Amniotic stem cell (primary cell): ENCODE results near the gene HPN.
"Not testable (repeated sequence)": the region's sequence is repeated elsewhere in the genome, so short reads cannot be mapped to it uniquely, and the experiment has no call there.

Experiments
- DNase-seq: peaks from one replicate; lab custom pipeline; 2025; lab: John Stamatoyannopoulos, UW

Gene HPN

DNA sequence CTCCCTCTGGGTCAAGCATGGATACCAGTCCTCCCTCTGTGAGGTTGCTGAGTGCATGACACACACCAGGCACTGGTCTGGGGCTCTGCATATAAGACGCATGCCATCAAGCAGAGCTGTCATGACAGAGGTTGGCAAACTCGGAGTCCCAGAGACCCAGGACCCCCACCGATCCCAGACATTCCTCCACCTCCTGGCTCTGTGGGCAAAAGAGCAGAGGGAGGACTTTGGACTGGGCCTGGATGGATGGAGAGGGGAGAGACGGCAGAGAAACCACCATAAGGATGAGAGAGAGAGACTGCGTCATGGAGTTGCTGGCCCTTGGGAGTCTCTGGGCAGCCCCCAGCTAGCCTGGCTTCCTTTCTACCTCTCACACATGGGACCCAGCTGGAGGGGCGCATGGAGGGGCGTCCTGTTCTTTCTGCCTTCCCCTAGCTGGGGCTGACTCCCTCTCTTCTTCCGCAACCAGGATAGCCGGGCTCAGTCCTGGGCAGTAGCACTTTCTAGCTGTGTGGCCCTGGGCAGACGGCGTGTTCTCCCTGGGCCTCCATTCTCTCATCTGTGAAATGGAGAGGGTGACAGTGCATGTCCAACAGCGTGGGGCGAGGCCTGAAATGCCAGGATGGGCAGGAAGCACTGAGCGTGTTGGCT is 1.6 kb downstream of the HPN start:
- no peak for DNase-seq

DNA sequence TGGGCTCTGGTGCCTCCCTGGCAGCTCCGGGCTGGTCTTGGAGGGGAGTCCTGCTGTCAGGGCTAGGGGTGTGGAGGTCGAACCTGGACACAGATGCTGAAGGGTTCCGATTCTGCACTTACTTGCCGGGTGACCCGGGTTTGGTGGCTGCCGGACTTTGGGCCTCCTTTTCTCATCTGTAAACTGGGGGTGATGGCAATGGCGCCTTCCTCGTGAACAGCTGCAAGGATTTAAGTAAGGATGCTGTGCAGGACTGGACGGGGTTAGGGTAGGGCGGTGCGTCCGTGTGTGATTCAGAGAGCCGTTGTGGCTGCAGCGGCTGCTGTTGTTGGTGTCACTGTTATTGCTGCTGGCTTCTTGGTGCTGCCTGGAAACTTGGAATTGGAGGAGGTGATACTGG is 2.4 kb downstream of the HPN start:
- DNase-seq: no peak

DNA sequence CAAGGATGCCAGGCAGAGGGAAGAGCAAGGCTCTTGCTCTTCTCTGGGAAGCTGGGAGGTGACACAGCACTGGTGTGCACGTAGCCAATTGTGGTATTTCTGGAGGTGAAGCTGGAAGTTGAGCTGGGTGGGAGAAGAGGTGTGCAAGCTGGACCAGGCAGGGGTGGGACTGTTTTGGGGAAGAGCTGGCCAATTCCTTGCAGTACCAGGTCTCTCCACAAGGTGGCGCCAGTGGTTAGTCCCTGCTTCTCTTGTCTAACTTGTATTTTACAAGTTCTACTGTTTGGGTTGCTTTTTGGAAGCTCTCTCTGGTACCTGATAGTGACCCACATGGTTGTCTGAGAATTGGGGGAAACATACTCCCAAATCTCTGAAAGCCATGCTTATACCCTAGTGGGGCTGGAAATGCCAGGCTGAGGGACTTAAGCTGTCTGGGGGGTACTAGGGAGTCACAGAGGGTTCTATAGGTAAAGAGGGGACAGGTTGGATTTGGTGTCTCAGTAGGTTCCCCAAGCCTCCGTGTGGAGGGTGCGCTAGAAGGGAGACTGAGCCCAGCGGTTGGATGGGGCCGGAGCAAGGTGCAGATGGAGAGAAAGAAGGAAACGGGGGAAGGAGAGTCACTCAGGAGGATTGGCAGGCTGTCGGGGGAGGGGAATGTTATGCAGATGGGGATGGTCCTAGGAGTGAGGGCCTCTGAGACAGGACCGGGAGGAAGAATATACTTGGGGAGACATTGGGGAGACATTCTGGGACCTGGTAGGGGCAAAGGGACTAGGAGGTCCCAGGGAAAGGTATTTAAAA is 3.0 kb downstream of the HPN start:
- DNase-seq: no peak

DNA sequence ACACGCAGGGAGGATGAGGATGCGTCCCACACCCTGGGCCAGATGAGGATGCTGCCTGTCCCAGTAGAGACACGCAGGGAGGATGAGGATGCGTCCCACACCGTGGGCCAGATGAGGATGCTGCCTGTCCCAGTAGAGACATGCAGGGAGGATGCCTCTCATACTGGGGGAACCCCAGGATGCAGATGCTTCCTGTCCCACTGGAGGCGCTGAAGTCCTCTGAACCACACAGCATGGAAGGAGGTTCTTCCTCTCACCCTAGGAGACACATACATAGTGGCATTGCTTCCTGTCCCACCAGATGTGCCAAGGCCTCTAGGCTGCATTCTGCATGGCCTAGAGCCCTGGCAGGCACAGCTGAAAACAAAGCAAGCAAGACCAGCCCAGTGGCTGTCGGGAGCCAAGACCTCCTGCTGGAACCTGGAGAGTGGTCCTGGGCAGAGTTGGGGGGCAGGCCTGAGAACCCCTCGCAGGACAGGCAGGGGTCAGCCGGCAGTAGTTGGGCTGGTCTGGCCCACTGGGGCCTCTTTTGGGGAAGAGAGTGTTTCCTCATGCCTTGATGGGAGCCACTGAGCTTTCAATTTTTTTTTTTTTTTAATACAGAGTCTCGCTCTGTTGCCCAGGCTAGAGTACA is 4.3 kb downstream of the HPN start:
- DNase-seq: no peak

DNA sequence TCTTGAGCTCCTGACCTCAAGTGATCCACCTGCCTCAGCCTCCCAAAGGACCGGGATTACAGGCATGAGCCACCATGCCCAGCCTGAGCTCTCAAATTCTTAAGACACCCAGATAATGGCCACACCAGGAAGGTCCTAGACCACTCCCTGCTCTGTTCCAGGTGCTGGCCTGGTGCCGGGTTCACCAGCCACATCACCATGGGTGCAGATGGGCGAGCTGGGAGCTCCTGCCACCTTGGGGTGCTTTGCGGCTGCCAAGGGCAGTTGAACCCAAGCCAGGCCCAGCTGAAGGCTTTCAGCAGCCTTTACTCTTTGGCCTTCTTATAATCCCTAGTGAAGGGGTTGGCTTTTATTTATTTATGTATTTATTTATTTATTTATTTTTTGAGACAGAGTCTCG is 4.9 kb downstream of the HPN start:
- DNase-seq: no peak

DNA sequence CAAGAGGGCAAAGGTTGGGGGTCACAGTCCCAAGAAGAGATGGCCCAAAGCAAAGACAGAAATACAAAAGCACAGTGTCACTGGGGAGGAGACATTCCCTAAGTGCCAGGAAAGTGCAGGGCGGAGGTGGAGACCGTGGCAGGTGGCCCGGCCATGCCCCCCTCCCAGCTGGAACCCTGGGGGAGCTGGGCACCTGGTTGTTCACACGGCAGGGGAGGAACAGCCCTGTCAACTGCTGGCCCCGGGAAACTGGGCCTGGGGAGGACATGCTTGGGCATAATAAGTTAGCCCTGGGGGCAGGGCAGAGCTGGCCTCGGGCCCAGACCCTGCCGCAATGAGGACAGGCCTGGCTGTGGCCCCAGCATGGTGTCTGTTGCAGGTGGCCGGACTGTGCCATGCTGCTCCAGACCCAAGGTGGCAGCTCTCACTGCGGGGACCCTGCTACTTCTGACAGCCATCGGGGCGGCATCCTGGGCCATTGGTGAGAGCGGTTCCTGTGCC is 7.4 kb downstream of the HPN start:
- no peak for DNase-seq

DNA sequence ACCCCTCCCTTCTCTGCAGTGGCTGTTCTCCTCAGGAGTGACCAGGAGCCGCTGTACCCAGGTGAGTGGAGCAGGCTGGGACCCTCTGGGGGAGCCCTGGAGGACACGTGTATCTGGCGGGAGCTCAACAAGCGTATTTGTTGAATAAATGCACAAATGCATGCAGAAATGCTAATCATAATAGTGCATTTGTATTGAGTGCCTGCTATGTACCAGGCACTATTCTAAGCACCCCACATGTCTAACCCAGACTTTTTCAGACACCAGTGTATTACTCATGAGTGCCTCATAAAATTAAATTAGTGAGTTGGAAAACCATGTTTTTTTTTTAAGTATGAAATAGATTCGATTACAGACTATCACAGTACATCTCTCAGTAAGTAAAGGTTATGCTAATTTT is 7.9 kb downstream of the HPN start:
- DNase-seq: no peak

DNA sequence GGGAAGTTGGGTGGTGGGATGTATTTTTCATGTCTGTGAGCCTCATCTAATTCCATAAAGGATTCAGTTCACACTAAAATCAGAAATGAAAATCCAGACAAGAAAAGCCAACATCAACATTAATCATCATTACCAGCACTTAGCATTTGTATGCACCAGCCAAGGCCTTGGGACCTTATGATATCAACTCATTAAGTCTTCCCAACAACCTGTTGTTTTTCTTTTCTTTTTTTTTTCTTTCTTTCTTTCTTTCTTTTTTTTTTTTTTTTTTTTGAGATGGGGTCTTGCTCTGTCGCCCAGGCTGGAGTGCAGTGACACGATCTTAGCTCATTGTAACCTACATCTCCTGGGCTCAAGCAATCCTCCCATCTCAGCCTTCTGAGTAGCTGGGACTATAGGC is 9.1 kb downstream of the HPN start:
- DNase-seq: not testable (repeated sequence)

DNA sequence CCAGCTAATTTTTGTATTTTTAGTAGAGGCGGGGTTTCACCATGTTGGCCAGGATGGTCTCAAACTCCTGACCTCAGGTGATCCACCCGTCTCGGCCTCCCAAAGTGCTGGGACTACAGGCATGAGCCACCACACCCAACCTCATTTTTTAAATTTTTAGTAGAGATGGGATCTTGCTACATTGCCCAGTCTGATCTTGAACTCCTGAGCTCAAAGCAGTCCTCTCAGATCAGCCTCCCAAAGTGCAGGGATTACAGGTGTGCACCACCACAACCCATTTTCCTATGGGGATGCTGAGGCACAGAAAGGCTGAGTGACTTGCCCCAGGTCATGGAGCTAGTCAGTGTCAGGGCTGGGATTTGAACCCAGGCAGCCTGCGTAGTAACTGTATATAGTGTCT is 9.7 kb downstream of the HPN start:
- DNase-seq: not testable (repeated sequence)

DNA sequence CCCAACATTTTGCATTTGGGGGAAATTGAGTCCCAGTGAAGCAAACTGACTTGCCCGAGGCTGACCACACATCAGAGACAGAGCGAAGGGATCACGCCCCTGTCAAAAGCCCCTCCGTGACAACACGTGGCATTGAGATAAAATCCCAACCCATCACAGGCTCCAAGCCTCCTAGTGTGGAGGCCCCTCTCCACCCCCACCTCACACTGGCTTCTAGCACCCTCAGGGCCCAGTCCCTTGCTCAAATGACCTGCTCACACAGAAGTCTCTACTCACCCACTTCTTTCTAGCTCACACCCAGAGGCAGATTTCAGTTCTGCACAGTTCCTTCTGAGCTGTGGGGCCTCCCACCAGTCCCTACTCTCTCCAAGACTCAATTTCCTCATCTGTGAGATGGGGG is 10.3 kb downstream of the HPN start:
- DNase-seq: no peak

DNA sequence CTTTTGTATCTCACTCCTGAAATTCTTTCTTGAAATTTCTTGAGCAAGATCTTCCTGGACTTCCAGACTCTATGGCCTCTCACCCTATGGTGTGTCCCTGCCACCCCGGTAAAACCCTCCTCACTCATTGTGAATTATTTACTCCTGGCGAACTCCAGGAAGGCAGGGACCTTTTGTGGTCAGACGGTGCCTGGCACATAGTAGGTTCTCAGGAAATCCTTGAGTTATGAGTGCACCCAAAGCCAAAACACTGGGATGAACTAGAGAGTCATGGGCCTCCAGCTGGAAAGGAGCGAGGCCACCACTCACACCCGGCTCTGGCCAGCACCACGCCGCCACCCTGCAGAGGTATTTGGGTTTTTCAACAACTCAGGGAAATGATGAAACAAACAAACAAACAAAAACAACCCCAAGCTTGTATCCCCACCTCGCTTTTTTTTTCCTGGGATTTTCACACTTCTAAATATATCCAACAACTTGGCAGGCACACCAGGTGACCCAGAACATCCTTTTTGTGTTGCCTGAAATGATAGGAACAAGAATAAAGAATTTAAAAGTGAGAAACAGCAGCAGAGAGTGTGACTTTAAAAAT is 11.2 kb downstream of the HPN start:
- DNase-seq: no peak

DNA sequence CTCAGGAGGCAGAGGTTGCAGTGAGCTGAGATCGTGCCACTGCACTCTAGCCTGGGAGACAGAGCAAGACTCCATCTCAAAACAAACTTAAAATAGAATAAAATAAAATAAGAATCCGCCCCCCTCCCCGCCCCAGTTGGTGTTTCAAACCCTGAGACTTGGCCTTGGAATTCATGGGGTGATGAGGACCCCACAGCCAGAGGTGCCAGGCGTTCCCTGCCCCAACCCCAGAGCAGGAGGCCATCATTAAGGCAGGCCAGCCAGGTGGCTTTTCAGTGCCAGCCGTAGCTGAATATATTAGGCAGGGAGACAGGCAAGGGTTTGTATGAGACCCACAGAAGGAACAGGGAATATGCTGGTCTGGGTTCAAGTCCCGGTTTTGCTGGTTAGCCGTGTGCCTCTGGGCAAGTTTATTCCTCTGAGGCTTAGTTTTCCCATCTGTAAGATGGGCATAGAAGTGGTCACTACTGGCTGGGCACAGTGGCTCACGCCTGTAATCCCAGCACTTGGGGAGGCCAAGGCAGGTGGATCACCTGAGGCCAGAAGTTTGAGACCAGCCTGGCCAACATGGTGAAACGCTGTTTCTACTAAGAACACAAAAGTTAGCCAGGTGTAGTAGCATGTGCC is 12.3 kb downstream of the HPN start:
- DNase-seq: no peak

DNA sequence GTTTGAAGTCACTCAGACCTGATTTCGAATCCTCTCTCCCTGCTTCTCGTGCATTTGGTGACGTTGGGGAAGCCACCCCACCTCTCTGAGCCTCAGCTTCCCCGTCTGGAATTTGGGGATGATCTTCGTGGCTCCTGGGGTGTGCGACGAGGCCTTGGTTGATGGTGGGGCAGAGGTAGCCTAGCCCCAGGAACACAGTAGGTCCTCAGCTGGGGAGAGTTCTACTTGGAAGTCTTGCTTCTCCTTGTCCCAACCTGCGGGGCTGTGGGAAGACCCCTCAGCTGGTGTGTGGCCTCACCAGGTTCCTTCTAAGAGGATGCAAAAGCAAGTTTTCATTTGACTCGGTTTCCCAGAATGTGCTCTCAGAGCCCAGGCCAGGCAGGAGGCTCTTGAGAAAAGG is 13.1 kb downstream of the HPN start:
- DNase-seq: no peak

DNA sequence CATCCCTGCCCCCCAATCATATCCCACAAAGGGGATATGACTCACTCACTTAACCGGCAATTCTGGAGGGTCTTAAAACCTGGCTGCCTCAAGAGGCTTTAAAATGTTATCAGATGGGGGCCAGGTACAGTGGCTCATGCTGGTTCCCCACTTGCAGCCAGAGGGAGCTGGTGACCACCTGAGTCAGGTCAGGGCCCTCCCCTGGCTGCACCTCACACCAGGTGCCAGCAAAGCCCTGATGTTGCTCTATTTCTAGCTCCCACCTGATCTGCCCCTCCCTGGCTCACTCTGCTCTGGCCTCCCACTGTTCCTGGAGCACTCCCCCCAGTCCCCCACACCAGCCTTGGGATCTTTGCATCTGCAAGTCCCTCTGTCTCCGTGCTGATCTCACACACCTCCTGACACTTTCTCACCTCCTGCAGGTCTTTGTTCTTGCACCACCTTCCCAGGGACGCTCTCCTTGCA is 14.2 kb downstream of the HPN start:
- no peak for DNase-seq

DNA sequence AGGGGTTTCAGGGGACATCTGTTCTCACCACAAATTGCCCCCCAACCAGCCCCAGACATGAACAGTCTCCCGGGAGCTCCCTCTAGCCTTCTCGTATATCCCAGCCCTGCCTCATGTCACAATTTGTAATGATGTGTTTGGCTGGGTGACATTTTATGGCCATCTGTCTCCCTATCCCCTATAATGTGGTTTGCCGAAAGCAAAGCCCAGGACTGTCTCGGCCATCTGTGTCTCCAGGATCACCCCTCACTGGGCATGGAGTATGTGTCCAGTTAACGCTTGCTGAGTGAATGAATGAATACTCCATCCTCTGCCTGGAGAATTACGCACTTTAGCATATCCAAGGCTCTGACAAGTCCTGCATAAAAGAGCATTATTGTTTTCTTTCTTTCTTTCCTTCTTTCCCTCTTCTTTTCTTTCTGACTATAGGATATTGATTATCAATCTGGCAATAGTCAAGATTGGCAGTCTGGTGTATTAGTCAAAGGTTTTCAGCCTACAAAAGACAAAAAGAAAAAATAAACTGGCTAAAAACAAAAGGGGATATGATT is 15.1 kb downstream of the HPN start:
- DNase-seq: no peak

DNA sequence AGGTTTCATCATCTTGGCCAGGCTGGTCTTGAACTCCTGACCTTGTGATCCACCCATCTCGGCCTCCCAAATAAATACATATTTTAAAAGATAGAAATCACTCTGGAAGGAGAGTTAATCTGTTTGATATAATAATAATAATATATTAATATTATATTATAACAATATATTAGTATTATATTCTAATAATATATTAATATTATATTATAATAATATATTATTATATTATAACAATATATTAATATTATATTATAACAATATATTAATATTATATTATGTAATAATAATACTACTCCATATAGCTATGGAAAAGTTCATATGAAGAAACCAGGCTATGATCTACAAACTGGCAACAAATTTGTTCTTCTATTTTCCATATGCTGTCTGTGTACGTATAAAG is 16.8 kb downstream of the HPN start:
- DNase-seq: no peak

DNA sequence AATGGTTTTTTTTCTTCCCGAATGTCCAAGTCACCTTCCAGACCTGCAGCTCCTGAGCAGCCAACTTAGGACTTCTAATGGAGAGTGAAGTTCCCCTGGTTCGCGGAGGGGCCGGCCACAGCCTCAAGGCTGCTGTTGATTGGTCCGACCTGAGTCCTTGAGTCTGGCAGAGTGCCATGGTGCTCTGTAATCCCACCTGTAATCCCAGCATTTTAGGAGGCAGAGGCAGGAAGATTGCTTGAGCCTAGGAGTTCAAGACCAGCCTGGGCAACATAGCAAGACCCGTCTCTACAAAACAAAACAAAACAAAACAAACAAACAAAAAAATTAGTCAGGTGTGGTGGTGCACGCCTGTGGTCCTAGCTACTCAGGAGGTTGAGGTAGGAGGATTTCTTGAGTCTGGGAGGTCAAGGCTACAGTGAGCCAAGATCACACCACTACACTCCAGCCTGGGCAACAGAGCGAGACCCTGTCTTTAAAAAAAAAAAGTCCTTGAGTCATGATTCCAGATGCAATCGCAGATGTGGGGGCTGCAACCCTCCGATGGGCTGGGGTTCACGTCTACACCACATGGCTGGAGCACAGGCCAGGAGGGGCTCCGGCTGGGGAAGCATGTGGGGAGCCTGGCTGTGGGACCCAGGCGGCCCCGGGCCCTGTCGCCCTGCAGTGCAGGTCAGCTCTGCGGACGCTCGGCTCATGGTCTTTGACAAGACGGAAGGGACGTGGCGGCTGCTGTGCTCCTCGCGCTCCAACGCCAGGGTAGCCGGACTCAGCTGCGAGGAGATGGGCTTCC is 17.7 kb downstream of the HPN start:
- no peak for DNase-seq

DNA sequence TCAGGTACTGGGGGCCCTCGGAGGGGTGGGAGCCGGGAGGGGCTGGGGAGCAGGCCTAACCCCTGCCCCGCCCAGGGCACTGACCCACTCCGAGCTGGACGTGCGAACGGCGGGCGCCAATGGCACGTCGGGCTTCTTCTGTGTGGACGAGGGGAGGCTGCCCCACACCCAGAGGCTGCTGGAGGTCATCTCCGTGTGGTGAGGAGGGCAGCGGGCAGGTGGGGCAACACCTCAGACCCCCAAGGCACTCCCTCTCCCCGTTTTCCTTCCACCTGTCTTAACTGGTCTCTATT is 18.2 kb downstream of the HPN start:
- DNase-seq: no peak

DNA sequence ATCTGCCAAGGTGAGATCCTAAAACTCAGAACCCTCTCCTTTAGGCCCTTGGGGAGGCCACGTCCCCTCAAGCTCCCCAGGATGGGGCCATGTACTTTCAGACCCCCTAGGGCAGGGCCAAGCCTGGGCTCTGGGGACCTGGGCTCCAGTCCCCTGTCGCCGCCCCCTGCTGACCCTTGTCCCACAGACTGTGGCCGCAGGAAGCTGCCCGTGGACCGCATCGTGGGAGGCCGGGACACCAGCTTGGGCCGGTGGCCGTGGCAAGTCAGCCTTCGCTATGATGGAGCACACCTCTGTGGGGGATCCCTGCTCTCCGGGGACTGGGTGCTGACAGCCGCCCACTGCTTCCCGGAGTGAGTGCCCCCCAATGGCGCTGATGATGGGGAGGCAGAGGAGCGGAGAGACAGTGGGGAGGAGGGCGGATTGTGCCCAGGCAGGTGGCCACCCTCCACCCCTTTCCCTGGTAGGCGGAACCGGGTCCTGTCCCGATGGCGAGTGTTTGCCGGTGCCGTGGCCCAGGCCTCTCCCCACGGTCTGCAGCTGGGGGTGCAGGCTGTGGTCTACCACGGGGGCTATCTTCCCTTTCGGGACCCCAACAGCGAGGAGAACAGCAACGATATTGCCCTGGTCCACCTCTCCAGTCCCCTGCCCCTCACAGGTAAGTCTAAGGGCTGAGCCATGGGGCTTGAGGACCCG is 18.8 kb downstream of the HPN start:
- no peak for DNase-seq

DNA sequence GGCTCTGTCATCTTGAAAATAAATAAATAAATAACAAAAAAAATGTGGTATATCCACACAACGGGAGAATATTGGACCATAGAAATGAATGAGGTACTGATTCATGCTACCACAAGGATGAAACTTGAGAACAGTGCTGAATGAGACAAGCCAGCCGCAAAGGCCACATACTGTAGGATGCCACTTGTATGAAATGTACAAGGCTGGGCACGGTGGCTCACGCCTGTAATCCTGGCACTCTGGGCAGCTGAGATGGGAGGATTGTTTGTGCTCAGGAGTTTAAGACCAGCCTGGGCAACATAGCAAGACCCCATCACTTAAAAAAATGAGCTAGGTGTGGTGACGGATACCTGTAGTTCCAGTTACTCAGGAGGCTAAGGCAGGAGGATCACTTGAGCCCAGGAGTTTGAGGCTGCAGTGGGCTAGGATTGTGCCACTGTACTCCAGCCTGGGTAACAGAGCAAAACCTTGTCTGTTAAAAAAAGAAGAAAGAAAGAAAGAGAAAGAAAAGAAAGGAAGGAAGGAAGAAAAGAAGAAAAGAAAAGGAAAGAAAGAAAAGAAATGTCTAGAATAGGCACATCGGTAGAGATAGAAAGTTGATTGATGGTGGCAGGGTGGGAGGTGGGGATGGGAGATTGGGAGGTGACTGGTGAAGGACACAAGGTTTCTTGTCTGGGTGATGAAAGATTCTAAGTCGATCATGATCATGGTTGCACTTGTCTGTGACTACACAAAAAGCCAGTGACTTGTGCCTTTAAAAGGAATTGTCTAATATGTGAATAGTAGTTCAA is 20.3 kb downstream of the HPN start:
- no peak for DNase-seq
